ENCODE results near the gene ADAM19.

The ADAM19 gene

DNA sequence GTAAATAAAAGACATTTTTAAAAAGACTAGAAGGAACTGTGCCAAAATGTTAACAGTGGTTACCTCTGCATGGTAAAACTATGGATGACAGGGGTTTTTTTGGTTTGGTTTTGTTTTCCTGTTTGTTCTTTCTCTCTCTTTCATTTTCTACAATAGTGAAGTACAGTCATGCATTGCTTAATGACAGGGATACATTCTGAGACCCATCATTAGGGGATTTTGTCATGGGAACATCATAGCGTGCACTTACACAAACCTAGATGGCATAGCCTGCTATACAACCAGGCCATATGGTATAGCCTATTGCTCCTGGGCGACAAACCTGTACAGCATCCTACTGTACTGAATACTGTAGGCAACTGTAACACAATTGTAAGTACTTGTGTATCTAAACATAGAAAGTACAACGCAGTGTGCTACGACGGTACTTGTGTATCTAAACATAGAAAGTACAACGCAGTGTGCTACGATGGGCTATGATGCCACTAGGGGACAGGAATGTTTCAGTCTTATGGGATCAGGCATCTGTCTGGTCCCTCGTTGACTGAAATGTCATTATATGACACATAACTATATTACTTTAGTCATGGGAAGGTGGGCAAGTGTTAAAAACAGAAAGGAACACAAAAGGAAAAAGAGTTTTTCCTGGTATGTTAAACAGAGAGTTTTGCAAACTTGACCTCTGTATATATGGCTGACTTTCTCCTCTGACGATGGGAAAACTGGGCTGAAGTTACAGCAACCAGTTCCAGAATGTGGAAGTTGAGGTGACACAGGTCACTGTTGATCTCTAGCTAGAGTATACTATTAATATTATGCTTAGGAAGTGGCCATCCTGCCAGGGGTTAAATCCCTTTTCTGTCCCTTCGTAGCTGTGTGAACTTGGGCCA, 7.4 kb upstream of the ADAM19 start:
- peaks cover 18% of the 10 kb centered on the region for H3K4me1 ChIP-seq (ENCODE audit: low read length)
- H3K36me3 ChIP-seq (replicated peaks; ENCODE audit: low read depth, low read length), result no peaks in the 10 kb centered on the region
- no peak overlapping the region for H2AFZ ChIP-seq (ENCODE audit: low read depth, low read length)
- H3K4me2 ChIP-seq (ENCODE audit: low read length), result no peak overlapping the region
- H3K27ac ChIP-seq (ENCODE audit: low read length), result no peak overlapping the region
- H3K9ac ChIP-seq (ENCODE audit: low read length), result no peak overlapping the region
- no peaks in the 10 kb centered on the region for H4K20me1 ChIP-seq (ENCODE audit: insufficient read depth, low read length)
- no peaks in the 10 kb centered on the region for H3K27me3 ChIP-seq (ENCODE audit: low read depth, low read length)
- no peaks in the 10 kb centered on the region for H3K79me2 ChIP-seq (ENCODE audit: low read length)
- H3K9me3 ChIP-seq (ENCODE audit: insufficient read depth, low read length), result no peaks in the 10 kb centered on the region
- no peak overlapping the region for H3K4me3 ChIP-seq (ENCODE audit: low read length)
- no peak for TF ChIP-seq EZH2phosphoT487 (IDR thresholded peaks at IDR 0.05; ENCODE audit: low read depth)
- TF ChIP-seq, protein P1, sequence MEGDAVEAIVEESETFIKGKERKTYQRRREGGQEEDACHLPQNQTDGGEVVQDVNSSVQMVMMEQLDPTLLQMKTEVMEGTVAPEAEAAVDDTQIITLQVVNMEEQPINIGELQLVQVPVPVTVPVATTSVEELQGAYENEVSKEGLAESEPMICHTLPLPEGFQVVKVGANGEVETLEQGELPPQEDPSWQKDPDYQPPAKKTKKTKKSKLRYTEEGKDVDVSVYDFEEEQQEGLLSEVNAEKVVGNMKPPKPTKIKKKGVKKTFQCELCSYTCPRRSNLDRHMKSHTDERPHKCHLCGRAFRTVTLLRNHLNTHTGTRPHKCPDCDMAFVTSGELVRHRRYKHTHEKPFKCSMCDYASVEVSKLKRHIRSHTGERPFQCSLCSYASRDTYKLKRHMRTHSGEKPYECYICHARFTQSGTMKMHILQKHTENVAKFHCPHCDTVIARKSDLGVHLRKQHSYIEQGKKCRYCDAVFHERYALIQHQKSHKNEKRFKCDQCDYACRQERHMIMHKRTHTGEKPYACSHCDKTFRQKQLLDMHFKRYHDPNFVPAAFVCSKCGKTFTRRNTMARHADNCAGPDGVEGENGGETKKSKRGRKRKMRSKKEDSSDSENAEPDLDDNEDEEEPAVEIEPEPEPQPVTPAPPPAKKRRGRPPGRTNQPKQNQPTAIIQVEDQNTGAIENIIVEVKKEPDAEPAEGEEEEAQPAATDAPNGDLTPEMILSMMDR (IDR thresholded peaks at IDR 0.05; ENCODE audit: low read depth, low read length), result no peak

DNA sequence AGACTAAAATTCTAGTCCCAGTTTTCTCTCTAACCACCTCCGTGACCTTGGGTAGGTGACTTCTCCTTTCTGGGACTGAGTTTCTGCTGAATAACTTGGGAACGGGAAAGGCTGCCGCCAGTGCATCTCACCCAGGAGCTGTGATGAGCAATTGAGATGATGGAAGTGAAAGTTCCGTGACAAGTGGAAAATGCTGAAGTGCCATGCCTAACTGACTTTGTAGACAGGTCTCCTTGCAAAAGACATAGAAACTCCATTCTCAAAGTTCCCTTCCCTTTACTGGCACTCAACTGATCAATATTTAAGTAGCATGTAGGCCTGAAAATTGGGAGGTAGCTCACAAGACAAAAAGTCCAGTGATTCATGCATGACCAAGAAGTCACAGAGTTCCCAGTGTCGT, 6.3 kb upstream of the ADAM19 start:
- Histone ChIP-seq H3K9ac (ENCODE audit: low read length) (no peak overlapping the region), H3K4me1 (ENCODE audit: low read length) (peaks cover 18% of the 10 kb centered on the region), H3K27me3 (ENCODE audit: low read depth, low read length) (no peaks in the 10 kb centered on the region), H3K9me3 (ENCODE audit: insufficient read depth, low read length) (no peaks in the 10 kb centered on the region), H3K27ac (ENCODE audit: low read length) (no peak overlapping the region), H4K20me1 (ENCODE audit: insufficient read depth, low read length) (no peaks in the 10 kb centered on the region), H2AFZ (ENCODE audit: low read depth, low read length) (no peak overlapping the region), H3K4me2 (ENCODE audit: low read length) (no peak overlapping the region), H3K36me3 (replicated peaks; ENCODE audit: low read depth, low read length) (no peaks in the 10 kb centered on the region), H3K4me3 (ENCODE audit: low read length) (no peak overlapping the region), H3K79me2 (ENCODE audit: low read length) (no peaks in the 10 kb centered on the region)
- no peak for TF ChIP-seq EZH2phosphoT487 (IDR thresholded peaks at IDR 0.05; ENCODE audit: low read depth)
- TF ChIP-seq, protein P1 (IDR thresholded peaks at IDR 0.05; ENCODE audit: low read depth, low read length), result no peak

DNA sequence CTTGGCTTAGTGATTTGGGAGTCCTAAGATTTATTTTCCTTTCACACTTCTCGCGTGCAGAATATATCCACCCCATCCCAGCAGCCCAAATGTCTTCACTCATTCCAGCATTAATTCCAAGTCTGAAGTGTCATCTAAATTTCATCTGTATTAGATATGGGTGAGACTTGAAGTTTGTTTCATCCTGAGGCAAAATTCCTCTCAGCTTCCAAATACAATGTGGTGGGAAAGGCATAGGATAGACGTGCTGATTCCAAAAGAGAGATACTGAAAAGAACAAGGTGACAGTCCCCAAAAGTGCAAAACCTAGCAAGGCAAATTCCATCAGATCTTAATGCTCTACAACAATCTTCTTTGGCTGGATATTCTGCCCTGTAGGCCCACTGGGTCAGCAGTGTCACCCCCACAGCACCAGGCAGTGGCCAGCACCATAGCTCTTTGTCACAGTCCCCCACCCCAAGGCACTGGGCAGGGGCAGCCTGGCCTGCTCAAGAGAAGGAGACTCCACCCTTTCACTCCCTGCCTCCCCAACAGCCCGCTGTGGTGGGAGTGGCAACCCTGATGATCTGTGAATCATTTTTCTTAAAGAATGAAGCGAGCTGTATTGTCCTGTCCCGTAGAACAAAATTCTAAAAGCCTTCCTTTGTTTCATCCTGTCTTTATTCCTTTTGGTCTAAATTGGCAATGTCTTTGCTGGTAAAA, 2.7 kb upstream of the ADAM19 start:
- no peaks in the 10 kb centered on the region for H3K36me3 ChIP-seq (replicated peaks; ENCODE audit: low read depth, low read length)
- no peaks in the 10 kb centered on the region for H3K9me3 ChIP-seq (ENCODE audit: insufficient read depth, low read length)
- H3K9ac ChIP-seq (ENCODE audit: low read length), result no peak overlapping the region
- H4K20me1 ChIP-seq (ENCODE audit: insufficient read depth, low read length), result no peaks in the 10 kb centered on the region
- H3K4me2 ChIP-seq (ENCODE audit: low read length), result no peak overlapping the region
- H3K4me1 ChIP-seq (ENCODE audit: low read length), result peaks cover 30% of the 10 kb centered on the region
- no peak for TF ChIP-seq EZH2phosphoT487 (IDR thresholded peaks at IDR 0.05; ENCODE audit: low read depth)
- TF ChIP-seq, protein P1 (IDR thresholded peaks at IDR 0.05; ENCODE audit: low read depth, low read length), result no peak
- peaks cover 23% of the 10 kb centered on the region for H3K79me2 ChIP-seq (ENCODE audit: low read length)
- H2AFZ ChIP-seq (ENCODE audit: low read depth, low read length), result no peak overlapping the region
- H3K27me3 ChIP-seq (ENCODE audit: low read depth, low read length), result no peaks in the 10 kb centered on the region
- no peak overlapping the region for H3K27ac ChIP-seq (ENCODE audit: low read length)
- no peak overlapping the region for H3K4me3 ChIP-seq (ENCODE audit: low read length)

DNA sequence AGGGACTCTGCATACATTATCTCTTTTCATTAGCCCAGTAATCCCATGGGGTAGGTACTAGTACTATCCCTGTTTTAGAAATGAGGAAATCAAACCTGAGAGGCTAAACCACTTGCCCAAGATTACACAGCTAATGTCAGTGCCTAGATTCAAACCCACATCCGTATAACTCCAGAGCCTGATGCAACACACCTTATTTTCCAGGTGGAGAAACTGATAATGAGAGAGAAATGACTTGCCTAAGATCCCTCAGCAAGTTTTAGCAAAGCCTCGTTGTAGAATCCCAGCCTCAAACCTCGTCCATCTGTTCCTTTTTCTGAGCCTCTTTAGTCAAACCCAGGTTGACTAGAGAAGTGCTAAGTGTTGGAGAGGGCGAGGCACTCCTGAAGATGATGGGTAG, 1.1 kb upstream of the ADAM19 start:
- H3K4me1 ChIP-seq (ENCODE audit: low read length), result peaks cover 32% of the 10 kb centered on the region
- H3K9ac ChIP-seq (ENCODE audit: low read length), result no peak overlapping the region
- H3K27me3 ChIP-seq (ENCODE audit: low read depth, low read length), result no peaks in the 10 kb centered on the region
- H3K27ac ChIP-seq (ENCODE audit: low read length), result no peak overlapping the region
- H2AFZ ChIP-seq (ENCODE audit: low read depth, low read length), result no peak overlapping the region
- H3K79me2 ChIP-seq (ENCODE audit: low read length), result peaks cover 39% of the 10 kb centered on the region
- H3K36me3 ChIP-seq (replicated peaks; ENCODE audit: low read depth, low read length), result no peaks in the 10 kb centered on the region
- no peaks in the 10 kb centered on the region for H4K20me1 ChIP-seq (ENCODE audit: insufficient read depth, low read length)
- H3K4me3 ChIP-seq (ENCODE audit: low read length), result no peak overlapping the region
- H3K9me3 ChIP-seq (ENCODE audit: insufficient read depth, low read length), result no peaks in the 10 kb centered on the region
- no peak for TF ChIP-seq EZH2phosphoT487 (IDR thresholded peaks at IDR 0.05; ENCODE audit: low read depth)
- TF ChIP-seq, protein P1 (IDR thresholded peaks at IDR 0.05; ENCODE audit: low read depth, low read length), result no peak
- no peak overlapping the region for H3K4me2 ChIP-seq (ENCODE audit: low read length)

Data from OCI-LY3 (cell line).